PFSK-1 (cell line): Measurements from ENCODE around the gene PODXL2.

Experiments used
- REST ChIP-seq, 2 experiments: IDR thresholded peaks; 2 replicates each; pipeline versions ENCODE4 v1.6.1 to v1.8.0; 2011 to 2012; ENCODE audit warnings: low read depth in 2 of 2, low read length in 2 of 2, control low read depth in 1 of 2, inconsistent platforms in 1 of 2, mild to moderate bottlenecking in 1 of 2, moderate library complexity in 1 of 2; ENCODE audit not compliant: insufficient read depth in 1 of 2
- TAF1 ChIP-seq: IDR thresholded peaks from 2 replicates; pipeline ENCODE4 v1.6.1; 2012; ENCODE audit warnings: low read length, control low read depth, borderline replicate concordance; ENCODE audit not compliant: insufficient read depth

- TF ChIP-seq TAF1 (no peak), REST (IDR thresholded peaks at IDR 0.05; ENCODE audit: insufficient read depth in 1 of 2, low read depth in 2 of 2, low read length in 2 of 2) (no peak)
Observed at GRCh38 chr3:127597020-127597771, 31.8 kb upstream of the PODXL2 start.
